Measurements from ENCODE around the gene GCN1.

DNA sequence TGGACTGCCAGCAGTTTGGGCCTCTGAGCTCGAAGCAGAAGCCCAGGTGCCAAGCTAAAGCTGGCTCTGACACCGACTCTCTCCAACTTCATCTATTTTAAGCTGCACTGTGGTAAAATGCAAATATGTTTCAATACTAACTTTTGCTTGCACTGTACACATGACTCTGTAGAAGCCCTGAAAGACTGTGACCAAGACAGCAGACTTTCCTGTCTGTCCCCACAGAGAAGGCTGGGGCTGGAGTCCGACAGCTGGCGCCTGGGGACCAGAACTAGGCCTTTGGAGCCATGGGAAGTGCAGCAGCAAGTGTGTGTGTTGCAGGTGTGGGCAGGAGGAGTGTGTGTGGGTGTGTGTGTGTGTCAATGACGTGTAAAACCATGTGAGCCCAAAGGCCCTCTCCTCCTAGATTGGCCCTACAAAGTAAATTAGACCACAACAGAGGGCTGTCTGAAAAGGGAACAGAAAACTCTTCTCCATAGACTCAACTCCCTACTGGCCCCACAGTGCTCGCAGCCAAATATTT lies 61.6 kb downstream of the GCN1 start:
- TF ChIP-seq POLR2A (IDR thresholded peaks at IDR 0.05) (no peak), POLR2AphosphoS5 (IDR thresholded peaks at IDR 0.05) (no peak)
- TF ChIP-seq, protein P1, sequence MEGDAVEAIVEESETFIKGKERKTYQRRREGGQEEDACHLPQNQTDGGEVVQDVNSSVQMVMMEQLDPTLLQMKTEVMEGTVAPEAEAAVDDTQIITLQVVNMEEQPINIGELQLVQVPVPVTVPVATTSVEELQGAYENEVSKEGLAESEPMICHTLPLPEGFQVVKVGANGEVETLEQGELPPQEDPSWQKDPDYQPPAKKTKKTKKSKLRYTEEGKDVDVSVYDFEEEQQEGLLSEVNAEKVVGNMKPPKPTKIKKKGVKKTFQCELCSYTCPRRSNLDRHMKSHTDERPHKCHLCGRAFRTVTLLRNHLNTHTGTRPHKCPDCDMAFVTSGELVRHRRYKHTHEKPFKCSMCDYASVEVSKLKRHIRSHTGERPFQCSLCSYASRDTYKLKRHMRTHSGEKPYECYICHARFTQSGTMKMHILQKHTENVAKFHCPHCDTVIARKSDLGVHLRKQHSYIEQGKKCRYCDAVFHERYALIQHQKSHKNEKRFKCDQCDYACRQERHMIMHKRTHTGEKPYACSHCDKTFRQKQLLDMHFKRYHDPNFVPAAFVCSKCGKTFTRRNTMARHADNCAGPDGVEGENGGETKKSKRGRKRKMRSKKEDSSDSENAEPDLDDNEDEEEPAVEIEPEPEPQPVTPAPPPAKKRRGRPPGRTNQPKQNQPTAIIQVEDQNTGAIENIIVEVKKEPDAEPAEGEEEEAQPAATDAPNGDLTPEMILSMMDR (IDR thresholded peaks at IDR 0.05): no peak

All from prostate gland (tissue), 2 donors.